CD4-positive, alpha-beta T cell treated with Interleukin-17A for 1 hour (primary cell): ENCODE data around the gene CEACAM5.
"Not testable (repeated sequence)": the region's sequence is repeated elsewhere in the genome, so short reads cannot be mapped to it uniquely, and the experiment has no call there.

Source experiments
- DNase-seq: peaks from one replicate; pipeline ENCODE4 v3.0.0-alpha.2; 2020

Gene CEACAM5

GRCh38 chr19:41701401-41702075 lies 6.9 kb upstream of the CEACAM5 start:
- DNase-seq = no peak

GRCh38 chr19:41702171-41702651 lies 6.2 kb upstream of the CEACAM5 start:
- DNase-seq = no peak

- no peak for DNase-seq
Measured at GRCh38 chr19:41703602-41704293, 4.7 kb upstream of the CEACAM5 start.

GRCh38 chr19:41705393-41706174 lies 2.8 kb upstream of the CEACAM5 start:
- peak; percentile 6 for DNase-seq

GRCh38 chr19:41706741-41707501 lies 1.5 kb upstream of the CEACAM5 start:
- DNase-seq = peak; percentile 63

GRCh38 chr19:41707502-41707812 lies 969 bp upstream of the CEACAM5 start:
- no peak for DNase-seq

GRCh38 chr19:41707871-41708371 lies 505 bp upstream of the CEACAM5 start:
- no peak for DNase-seq

- not testable (repeated sequence) for DNase-seq
Measured at GRCh38 chr19:41709516-41709915, 1.1 kb downstream of the CEACAM5 start.

- no peak for DNase-seq
Measured at GRCh38 chr19:41709951-41710645, 1.7 kb downstream of the CEACAM5 start.

- DNase-seq = no peak
Measured at GRCh38 chr19:41711376-41712261, 3.2 kb downstream of the CEACAM5 start.

- no peak for DNase-seq
Measured at GRCh38 chr19:41714598-41714997, 6.2 kb downstream of the CEACAM5 start.

GRCh38 chr19:41718761-41719160 lies 10.3 kb downstream of the CEACAM5 start:
- no peak for DNase-seq

GRCh38 chr19:41720103-41720502 lies 11.7 kb downstream of the CEACAM5 start:
- no peak for DNase-seq

- DNase-seq = no peak
Measured at GRCh38 chr19:41726493-41726892, 18.1 kb downstream of the CEACAM5 start.

GRCh38 chr19:41734156-41734555 lies 25.7 kb downstream of the CEACAM5 start:
- no peak for DNase-seq

GRCh38 chr19:41734585-41734984 lies 26.2 kb downstream of the CEACAM5 start:
- no peak for DNase-seq

- no peak for DNase-seq
Measured at GRCh38 chr19:41735071-41735600, 26.7 kb downstream of the CEACAM5 start.

- DNase-seq = no peak
Measured at GRCh38 chr19:41739361-41739760, 30.9 kb downstream of the CEACAM5 start.

GRCh38 chr19:41740415-41741243 lies 32.2 kb downstream of the CEACAM5 start:
- DNase-seq = no peak

- no peak for DNase-seq
Measured at GRCh38 chr19:41741244-41741554, 32.8 kb downstream of the CEACAM5 start.
